H9 (cell line): ENCODE results near the gene AKNA. TPM values are rescaled to one million over a fixed set of nuclear protein-coding genes. Genes with fewer than 3 reads are reported as not detected.
A peak's percentile ranks its signal among the peaks of the same experiment; 100 is the strongest.

ENCODE experiments used
- DNase-seq: peaks from one replicate; pipeline ENCODE4 v3.0.0-alpha.2; 2017
- H2AFZ ChIP-seq: one replicate; pipeline ENCODE4 v1.6.1; 2013; ENCODE audit warnings: mild to moderate bottlenecking, low read length, control low read depth, moderate library complexity
- H2AK5ac ChIP-seq: 2 replicates; pipeline ENCODE4 v1.6.1; 2013; ENCODE audit warnings: low read length, control low read depth, mixed read lengths; ENCODE audit not compliant: insufficient read length
- H2BK120ac ChIP-seq: one replicate; pipeline ENCODE4 v1.6.1; 2013; ENCODE audit warnings: low read depth, mild to moderate bottlenecking, low read length, control low read depth, inconsistent platforms; ENCODE audit not compliant: poor library complexity, severe bottlenecking
- H2BK12ac ChIP-seq: 2 replicates; pipeline ENCODE4 v1.6.1; 2013; ENCODE audit warnings: low read length, control low read depth, mixed read lengths, low read depth; ENCODE audit not compliant: insufficient read length
- H2BK15ac ChIP-seq: 2 replicates; pipeline ENCODE4 v1.6.1; 2013; ENCODE audit warnings: low read depth, low read length, control low read depth
- H2BK20ac ChIP-seq: one replicate; pipeline ENCODE4 v1.6.1; 2013; ENCODE audit warnings: low read depth, mild to moderate bottlenecking, low read length, control low read depth, inconsistent platforms; ENCODE audit not compliant: poor library complexity, severe bottlenecking
- H2BK5ac ChIP-seq: 2 replicates; pipeline ENCODE4 v1.6.1; 2013; ENCODE audit warnings: low read length, control low read depth, mixed read lengths; ENCODE audit not compliant: insufficient read length
- H3K14ac ChIP-seq: 2 replicates; pipeline ENCODE4 v1.6.1; 2013; ENCODE audit warnings: low read length, control low read depth; ENCODE audit not compliant: insufficient read depth
- H3K18ac ChIP-seq: 2 replicates; pipeline ENCODE4 v1.6.1; 2013; ENCODE audit warnings: low read depth, mild to moderate bottlenecking, mixed read lengths, low read length, control low read depth; ENCODE audit not compliant: insufficient read length
- H3K23ac ChIP-seq: 2 replicates; pipeline ENCODE4 v1.6.1; 2013; ENCODE audit warnings: low read length, control low read depth, mixed read lengths, low read depth; ENCODE audit not compliant: insufficient read length
- H3K23me2 ChIP-seq: 2 replicates; pipeline ENCODE4 v1.6.1; 2013; ENCODE audit warnings: low read depth, mild to moderate bottlenecking, mixed read lengths, low read length, control low read depth; ENCODE audit not compliant: insufficient read length, poor library complexity, severe bottlenecking
- H3K27ac ChIP-seq: 2 replicates; pipeline ENCODE4 v1.5.1; 2013; ENCODE audit warnings: low read length, control low read depth, mixed read lengths, low read depth; ENCODE audit not compliant: insufficient read length
- H3K27me3 ChIP-seq: 2 replicates; pipeline ENCODE4 v1.6.1; 2013; ENCODE audit warnings: low read length, control low read depth, inconsistent platforms; ENCODE audit not compliant: insufficient read depth
- H3K4ac ChIP-seq: 2 replicates; pipeline ENCODE4 v1.6.1; 2013; ENCODE audit warnings: low read depth, mild to moderate bottlenecking, control low read depth, inconsistent platforms, low read length, moderate library complexity
- H3K4me1 ChIP-seq: 2 replicates; pipeline ENCODE4 v1.6.1; 2013; ENCODE audit warnings: low read length, control low read depth, inconsistent platforms; ENCODE audit not compliant: insufficient read depth
- H3K4me2 ChIP-seq: 2 replicates; pipeline ENCODE4 v1.6.1; 2013; ENCODE audit warnings: low read length, control low read depth, mixed read lengths; ENCODE audit not compliant: insufficient read length, insufficient read depth
- H3K56ac ChIP-seq: 2 replicates; pipeline ENCODE4 v1.6.1; 2013; ENCODE audit warnings: low read depth, mild to moderate bottlenecking, mixed read lengths, low read length, control low read depth; ENCODE audit not compliant: insufficient read length
- H3K79me1 ChIP-seq: 2 replicates; pipeline ENCODE4 v1.6.1; 2013; ENCODE audit warnings: low read depth, mild to moderate bottlenecking, moderate library complexity, low read length, control low read depth, inconsistent platforms; ENCODE audit not compliant: insufficient read depth, poor library complexity, severe bottlenecking
- H3K79me2 ChIP-seq: 2 replicates; pipeline ENCODE4 v1.6.1; 2013; ENCODE audit warnings: low read length, control low read depth, inconsistent platforms; ENCODE audit not compliant: insufficient read depth
- H3K9ac ChIP-seq: 2 replicates; pipeline ENCODE4 v1.6.1; 2013; ENCODE audit warnings: low read length, control low read depth, mixed read lengths; ENCODE audit not compliant: insufficient read length; ENCODE audit errors: extremely low read depth
- H3K9me3 ChIP-seq: one replicate; pipeline ENCODE4 v1.6.1; 2013; ENCODE audit warnings: low read depth, low read length, inconsistent platforms; ENCODE audit not compliant: control insufficient read depth
- H3T11ph ChIP-seq: one replicate; pipeline ENCODE4 v1.6.1; 2013; ENCODE audit warnings: mild to moderate bottlenecking, low read length, control low read depth, inconsistent platforms
- H4K20me1 ChIP-seq: one replicate; pipeline ENCODE4 v1.6.1; 2013; ENCODE audit not compliant: control insufficient read depth, insufficient read length, insufficient read depth
- H4K5ac ChIP-seq: 2 replicates; pipeline ENCODE4 v1.6.1; 2013; ENCODE audit warnings: low read depth, mild to moderate bottlenecking, mixed read lengths, low read length, control low read depth; ENCODE audit not compliant: insufficient read length
- H4K8ac ChIP-seq: replicated peaks from 2 replicates; pipeline ENCODE4 v1.6.1; 2013; ENCODE audit warnings: low read length, control low read depth, mixed read lengths, low read depth; ENCODE audit not compliant: insufficient read length
- H4K91ac ChIP-seq: 2 replicates; pipeline ENCODE4 v1.6.1; 2013; ENCODE audit warnings: low read depth, mild to moderate bottlenecking, moderate library complexity, mixed read lengths, low read length, control low read depth; ENCODE audit not compliant: insufficient read length
- H3K27ac Mint-ChIP-seq, 3 experiments: 2 replicates in 2 of 3; 3 replicates in 1 of 3; pipeline ENCODE4 v1.8.0; 2020 to 2021; ENCODE audit warnings: mixed read lengths in 3 of 3, mild to moderate bottlenecking in 1 of 3, moderate library complexity in 1 of 3
- H3K27me3 Mint-ChIP-seq: 2 replicates; pipeline ENCODE4 v1.8.0; 2021; ENCODE audit warnings: low read depth, mild to moderate bottlenecking, moderate library complexity, mixed read lengths
- H3K36me3 Mint-ChIP-seq, 3 experiments: 2 replicates in 2 of 3; 3 replicates in 1 of 3; pipeline ENCODE4 v1.8.0; 2020 to 2021; ENCODE audit warnings: low read depth in 3 of 3, mixed read lengths in 3 of 3; ENCODE audit not compliant: insufficient read depth in 1 of 3
- H3K4me1 Mint-ChIP-seq, 2 experiments: 2 replicates each; pipeline ENCODE4 v1.8.0; 2020; ENCODE audit warnings: mixed read lengths in 2 of 2
- H3K4me3 Mint-ChIP-seq, 2 experiments: 2 replicates in 1 of 2; 3 replicates in 1 of 2; pipeline ENCODE4 v1.8.0; 2020 to 2021; ENCODE audit warnings: mild to moderate bottlenecking in 2 of 2, mixed read lengths in 2 of 2, moderate library complexity in 1 of 2
- H3K9me3 Mint-ChIP-seq, 2 experiments: 2 replicates in 1 of 2; 3 replicates in 1 of 2; pipeline ENCODE4 v1.8.0; 2020; ENCODE audit warnings: mild to moderate bottlenecking in 2 of 2, mixed read lengths in 2 of 2, moderate library complexity in 1 of 2
- WGBS: extraction: QIAGEN DNeasy Blood & Tissue Kit; methylation state at CpG from one replicate; pipeline ENCODE4 v1.1.7; 2013; ENCODE audit warnings: missing lambda C conversion rate, low lambda C conversion rate, mixed read lengths; ENCODE audit not compliant: insufficient read length; ENCODE audit errors: extremely low coverage; 5-methylcytosine and 5-hydroxymethylcytosine counted together
- total RNA-seq: library from RNA; stranded (reverse); gene quantifications from 2 replicates; pipeline ENCODE4 v1.2.1, GENCODE V29; 2021
- TF ChIP-seq, protein P1 (sequence below): fragments of 200-600 bp; sonication (generic); conservative IDR thresholded peaks from 3 replicates; pipeline ENCODE4 v1.8.0; 2021; ENCODE audit warnings: antibody characterized with exemption, mild to moderate bottlenecking

The AKNA gene
- total RNA-seq, 1 experiment from 2014 or later = 19.7 TPM

DNA sequence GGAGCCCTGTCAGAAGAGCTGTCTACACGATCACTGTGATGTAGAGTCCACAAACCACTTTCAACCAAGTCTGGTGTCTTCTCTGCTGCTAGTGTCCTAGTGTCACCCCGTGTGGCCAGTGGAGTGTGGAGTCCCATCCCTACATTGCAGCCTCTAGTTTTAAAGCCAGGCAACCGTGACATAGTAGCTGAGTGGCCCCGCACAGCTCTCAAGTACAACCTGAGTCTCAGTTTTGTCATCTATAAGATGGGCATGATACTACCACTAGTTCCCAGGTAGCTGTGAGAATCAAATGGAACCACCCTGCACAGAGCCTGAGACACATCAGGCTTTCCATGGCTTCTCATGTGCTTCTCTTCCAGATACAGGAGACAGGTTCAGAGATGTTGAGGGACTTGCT lies 43.2 kb upstream of the AKNA start:
- H3K9me3 ChIP-seq = no peaks in the 10 kb centered on the region
- Mint-ChIP-seq H3K4me1 (peaks cover 0 to 13% of the 10 kb centered on the region in 2 experiments; a peak in 2 of 4 replicates), H3K9me3 (no peaks in the 10 kb centered on the region), H3K4me3 (no peak overlapping the region), H3K27me3 (no peaks in the 10 kb centered on the region; the same call in 1 of the 2 replicates), H3K27ac (peak overlapping the region in 1 of 3 experiments; percentile 43; a peak in 1 of 7 replicates), H3K36me3 (no peaks in the 10 kb centered on the region; a peak in 1 of 7 replicates)
- no peak overlapping the region for H2AK5ac ChIP-seq
- H3K79me1 ChIP-seq = no peaks in the 10 kb centered on the region
- H3K27me3 ChIP-seq = no peaks in the 10 kb centered on the region; the same call in 1 of the 2 replicates
- WGBS = no CpG with 5 or more reads among the region's 4 CpGs
- H3K4ac ChIP-seq = no peak overlapping the region
- peak; percentile 10 for DNase-seq
- H4K8ac ChIP-seq = no peak overlapping the region
- no peak overlapping the region for H3K23ac ChIP-seq
- no peak overlapping the region for H3K14ac ChIP-seq
- no peaks in the 10 kb centered on the region for H3K79me2 ChIP-seq
- H2BK20ac ChIP-seq = no peak overlapping the region
- TF ChIP-seq, protein P1, sequence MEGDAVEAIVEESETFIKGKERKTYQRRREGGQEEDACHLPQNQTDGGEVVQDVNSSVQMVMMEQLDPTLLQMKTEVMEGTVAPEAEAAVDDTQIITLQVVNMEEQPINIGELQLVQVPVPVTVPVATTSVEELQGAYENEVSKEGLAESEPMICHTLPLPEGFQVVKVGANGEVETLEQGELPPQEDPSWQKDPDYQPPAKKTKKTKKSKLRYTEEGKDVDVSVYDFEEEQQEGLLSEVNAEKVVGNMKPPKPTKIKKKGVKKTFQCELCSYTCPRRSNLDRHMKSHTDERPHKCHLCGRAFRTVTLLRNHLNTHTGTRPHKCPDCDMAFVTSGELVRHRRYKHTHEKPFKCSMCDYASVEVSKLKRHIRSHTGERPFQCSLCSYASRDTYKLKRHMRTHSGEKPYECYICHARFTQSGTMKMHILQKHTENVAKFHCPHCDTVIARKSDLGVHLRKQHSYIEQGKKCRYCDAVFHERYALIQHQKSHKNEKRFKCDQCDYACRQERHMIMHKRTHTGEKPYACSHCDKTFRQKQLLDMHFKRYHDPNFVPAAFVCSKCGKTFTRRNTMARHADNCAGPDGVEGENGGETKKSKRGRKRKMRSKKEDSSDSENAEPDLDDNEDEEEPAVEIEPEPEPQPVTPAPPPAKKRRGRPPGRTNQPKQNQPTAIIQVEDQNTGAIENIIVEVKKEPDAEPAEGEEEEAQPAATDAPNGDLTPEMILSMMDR = no peak
- no peak overlapping the region for H4K5ac ChIP-seq
- no peak overlapping the region for H3K18ac ChIP-seq
- H2BK120ac ChIP-seq = no peak overlapping the region
- no peak overlapping the region for H3K9ac ChIP-seq
- no peak overlapping the region for H2BK5ac ChIP-seq
- H3K27ac ChIP-seq = no peak overlapping the region
- H2BK15ac ChIP-seq = no peak overlapping the region
- no peaks in the 10 kb centered on the region for H3K4me1 ChIP-seq
- H3K56ac ChIP-seq = no peak overlapping the region
- H4K91ac ChIP-seq = no peak overlapping the region
- H3K4me2 ChIP-seq = no peak overlapping the region
- no peak overlapping the region for H2AFZ ChIP-seq
- H3T11ph ChIP-seq = no peak overlapping the region
- H3K23me2 ChIP-seq = no peaks in the 10 kb centered on the region
- H4K20me1 ChIP-seq = no peaks in the 10 kb centered on the region
- no peak overlapping the region for H2BK12ac ChIP-seq
